Liver (tissue), 9 donors: Measurements from ENCODE around the gene LHFPL3. TPM values are rescaled to one million over a fixed set of nuclear protein-coding genes. Genes with fewer than 3 reads are reported as not detected.

Experiments
- DNase-seq: peaks from one replicate; pipeline ENCODE4 v3.0.0-alpha.2; 2017; ENCODE audit warnings: low spot score
- H3K27ac ChIP-seq, 2 donors: one replicate each; pipeline ENCODE4 v1.7.0; 2013; ENCODE audit warnings: inconsistent platforms in 2 of 2, low read length in 2 of 2, control low read depth in 1 of 2, low read depth in 1 of 2, mild to moderate bottlenecking in 1 of 2
- H3K27me3 ChIP-seq, 4 donors: one replicate each; pipeline versions ENCODE4 v1.6.1 to v1.7.0; 2013; ENCODE audit warnings: low read length in 3 of 4, inconsistent platforms in 1 of 4, mild to moderate bottlenecking in 1 of 4, moderate library complexity in 1 of 4; ENCODE audit not compliant: control insufficient read depth in 4 of 4, insufficient read depth in 4 of 4
- H3K36me3 ChIP-seq, 4 donors: one replicate each; pipeline versions ENCODE4 v1.6.1 to v1.7.0; 2013; ENCODE audit warnings: low read length in 3 of 4, mild to moderate bottlenecking in 3 of 4, low read depth in 1 of 4, moderate library complexity in 1 of 4; ENCODE audit not compliant: control insufficient read depth in 4 of 4, insufficient read depth in 3 of 4
- H3K4me1 ChIP-seq, 4 donors: one replicate each; pipeline versions ENCODE4 v1.6.1 to v1.7.0; 2013; ENCODE audit warnings: low read length in 3 of 4, mild to moderate bottlenecking in 3 of 4, moderate library complexity in 1 of 4; ENCODE audit not compliant: control insufficient read depth in 4 of 4, insufficient read depth in 4 of 4
- H3K4me3 ChIP-seq, 3 donors: one replicate each; pipeline versions ENCODE4 v1.6.1 to v1.7.0; 2013; ENCODE audit warnings: low read length in 3 of 3, control low read depth in 1 of 3, low read depth in 1 of 3, mild to moderate bottlenecking in 1 of 3
- H3K9ac ChIP-seq, 2 donors: one replicate each; pipeline ENCODE4 v1.7.0; 2013; ENCODE audit warnings: low read length in 2 of 2, mild to moderate bottlenecking in 2 of 2, moderate library complexity in 2 of 2, control low read depth in 1 of 2, low read depth in 1 of 2
- H3K9me3 ChIP-seq, 4 donors: one replicate each; pipeline versions ENCODE4 v1.6.1 to v1.7.0; 2013; ENCODE audit warnings: low read length in 3 of 4; ENCODE audit not compliant: control insufficient read depth in 4 of 4
- ATF3 ChIP-seq: IDR thresholded peaks from 2 replicates; pipeline ENCODE4 v1.6.1; 2016; ENCODE audit warnings: antibody characterized with exemption
- CTCF ChIP-seq: fragments of 150-350 bp; IDR thresholded peaks from 2 replicates; pipeline ENCODE4 v1.5.1; 2017; ENCODE audit warnings: improper control_type of control experiment, low read depth, low read length; ENCODE audit not compliant: missing input control
- EGR1 ChIP-seq, 2 donors: IDR thresholded peaks; 2 replicates each; pipeline ENCODE4 v1.6.1; 2016 to 2018; ENCODE audit warnings: antibody characterized with exemption in 2 of 2, low read depth in 2 of 2
- GABPA ChIP-seq, 2 donors: IDR thresholded peaks in 1 of 2; conservative IDR thresholded peaks in 1 of 2; 2 replicates each; pipeline ENCODE4 v1.6.1; 2016; ENCODE audit warnings: antibody characterized with exemption in 2 of 2, mild to moderate bottlenecking in 1 of 2, moderate library complexity in 1 of 2
- HNF4A ChIP-seq, 2 donors: conservative IDR thresholded peaks; 2 replicates each; pipeline ENCODE4 v1.6.1; 2016; ENCODE audit warnings: antibody characterized with exemption in 2 of 2, mild to moderate bottlenecking in 2 of 2
- JUND ChIP-seq, 2 donors: IDR thresholded peaks; 2 replicates each; pipeline ENCODE4 v1.6.1; 2016; ENCODE audit warnings: antibody characterized with exemption in 2 of 2
- MAX ChIP-seq: IDR thresholded peaks from 2 replicates; pipeline ENCODE4 v1.6.1; 2016; ENCODE audit warnings: antibody characterized with exemption
- NR2F2 ChIP-seq: IDR thresholded peaks from 2 replicates; pipeline ENCODE4 v1.6.1; 2016; ENCODE audit warnings: antibody characterized with exemption
- REST ChIP-seq: IDR thresholded peaks from 2 replicates; pipeline ENCODE4 v1.6.1; 2016; ENCODE audit warnings: antibody characterized with exemption, mild to moderate bottlenecking
- SP1 ChIP-seq: IDR thresholded peaks from 2 replicates; pipeline ENCODE4 v1.6.1; 2018; ENCODE audit warnings: antibody characterized with exemption, mild to moderate bottlenecking
- TAF1 ChIP-seq: conservative IDR thresholded peaks from 2 replicates; pipeline ENCODE4 v1.6.1; 2016; ENCODE audit warnings: antibody characterized with exemption, mild to moderate bottlenecking
- ZBTB33 ChIP-seq: IDR thresholded peaks from 2 replicates; pipeline ENCODE4 v1.6.1; 2016; ENCODE audit warnings: antibody characterized with exemption
- whole genome bisulfite sequencing: extraction: QIAGEN DNeasy Blood & Tissue Kit; methylation state at CpG from one replicate; pipeline ENCODE4 v1.1.7; 2013; 5-methylcytosine and 5-hydroxymethylcytosine counted together
- polyA plus RNA-seq, 2 donors: library from polyadenylated mRNA; stranded (reverse) in 1 of 2; unstranded in 1 of 2; fragments of 200-250 nt in 1 of 2; fragments of >200 nt in 1 of 2; fragmentation: Nextera tagmentation in 1 of 2; extraction: Ambion mirVana in 1 of 2; gene quantifications; one replicate each; pipeline versions ENCODE4 v1.2.1 to v1.2.3, GENCODE V29; 2013 to 2015
- total RNA-seq, 2 donors: library from RNA; depleted of rRNA; stranded (reverse); fragments of >200 nt; gene quantifications; one replicate each; pipeline ENCODE4 v1.2.3, GENCODE V29; 2014
- donor health status: healthy.
- donor health status: healthy.
- donor health status: healthy.
- donor health status: healthy.
- donor health status: healthy.

LHFPL3 gene
- total and polyA plus RNA-seq, 4 donors = not detected

- no peak for TF ChIP-seq EGR1 (IDR thresholded peaks at IDR 0.05; ENCODE audit: low read depth in 2 of 2)
- Histone ChIP-seq H3K9me3 (no peaks in the 10 kb centered on the region), H3K27me3 (peaks cover 0 to 4% (median 0%) of the 10 kb centered on the region in 4 donors), H3K36me3 (no peaks in the 10 kb centered on the region), H3K9ac (no peak overlapping the region), H3K4me3 (no peak overlapping the region), H3K4me1 (no peaks in the 10 kb centered on the region), H3K27ac (no peak overlapping the region)
- WGBS = 30% methylated on average over 4 of the region's 4 CpGs
- no peak for DNase-seq
Observed at GRCh38 chr7:104397442-104397841, 69.0 kb downstream of the LHFPL3 start.

- Histone ChIP-seq H3K27ac (no peak overlapping the region), H3K27me3 (peaks cover 0 to 10% (median 0%) of the 10 kb centered on the region in 4 donors), H3K36me3 (no peaks in the 10 kb centered on the region), H3K4me1 (no peaks in the 10 kb centered on the region), H3K4me3 (no peak overlapping the region), H3K9me3 (no peaks in the 10 kb centered on the region), H3K9ac (no peak overlapping the region)
- WGBS = 89% methylated on average over 1 of the region's 1 CpG
- no peak for TF ChIP-seq CTCF
- no peak for TF ChIP-seq REST
- TF ChIP-seq GABPA (IDR thresholded peaks at IDR 0.05 in 1 of 2, conservative IDR thresholded peaks at IDR 0.05 in 1 of 2) = no peak
- no peak for TF ChIP-seq MAX
- no peak for TF ChIP-seq ATF3
- TF ChIP-seq NR2F2 = no peak
- no peak for TF ChIP-seq SP1
- TF ChIP-seq HNF4A (conservative IDR thresholded peaks at IDR 0.05) = no peak
- TF ChIP-seq ZBTB33 = no peak
- TF ChIP-seq EGR1 (IDR thresholded peaks at IDR 0.05; ENCODE audit: low read depth in 2 of 2) = no peak
- no peak for TF ChIP-seq TAF1
- no peak for TF ChIP-seq JUND (IDR thresholded peaks at IDR 0.05)
- no peak for DNase-seq
Observed at GRCh38 chr7:104408371-104408770, 80.0 kb downstream of the LHFPL3 start.
